OCI-LY7 (cell line): ENCODE results near the gene MTUS2.

Source experiments
- EZH2phosphoT487 ChIP-seq: fragments of 200-600 bp; sonication (generic); IDR thresholded peaks from 2 replicates; pipeline ENCODE4 v1.6.1; 2018; ENCODE audit warnings: low read depth, borderline replicate concordance, mild to moderate bottlenecking, mixed run types, antibody characterized with exemption, low read length, moderate library complexity, mixed read lengths
- TF ChIP-seq, protein P1 (sequence below): fragments of 200-600 bp; sonication (generic); conservative IDR thresholded peaks from 2 replicates; pipeline ENCODE4 v1.5.1; 2014; ENCODE audit warnings: mild to moderate bottlenecking, antibody characterized with exemption, low read length, moderate library complexity, mixed read lengths

DNA sequence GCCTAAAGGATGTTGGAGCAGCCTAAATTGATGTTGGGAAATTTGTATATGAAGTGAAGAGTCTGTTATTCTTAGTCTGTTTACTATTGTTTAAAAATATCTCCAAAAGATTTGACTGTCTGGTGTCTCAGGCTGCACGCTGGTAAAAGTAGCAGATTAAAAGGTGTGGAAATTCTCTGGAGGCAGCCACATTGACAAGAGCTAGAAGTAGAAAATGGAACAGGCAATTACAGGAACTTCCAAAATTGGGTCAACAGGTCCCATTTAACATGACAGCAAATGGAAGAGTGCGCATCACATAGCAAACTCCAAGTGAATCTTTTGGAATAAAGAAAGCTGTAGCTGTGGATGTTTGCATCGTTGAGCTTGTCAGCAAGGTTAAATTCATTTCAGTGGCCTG is 138.3 kb downstream of the MTUS2 start:
- TF ChIP-seq, protein P1, sequence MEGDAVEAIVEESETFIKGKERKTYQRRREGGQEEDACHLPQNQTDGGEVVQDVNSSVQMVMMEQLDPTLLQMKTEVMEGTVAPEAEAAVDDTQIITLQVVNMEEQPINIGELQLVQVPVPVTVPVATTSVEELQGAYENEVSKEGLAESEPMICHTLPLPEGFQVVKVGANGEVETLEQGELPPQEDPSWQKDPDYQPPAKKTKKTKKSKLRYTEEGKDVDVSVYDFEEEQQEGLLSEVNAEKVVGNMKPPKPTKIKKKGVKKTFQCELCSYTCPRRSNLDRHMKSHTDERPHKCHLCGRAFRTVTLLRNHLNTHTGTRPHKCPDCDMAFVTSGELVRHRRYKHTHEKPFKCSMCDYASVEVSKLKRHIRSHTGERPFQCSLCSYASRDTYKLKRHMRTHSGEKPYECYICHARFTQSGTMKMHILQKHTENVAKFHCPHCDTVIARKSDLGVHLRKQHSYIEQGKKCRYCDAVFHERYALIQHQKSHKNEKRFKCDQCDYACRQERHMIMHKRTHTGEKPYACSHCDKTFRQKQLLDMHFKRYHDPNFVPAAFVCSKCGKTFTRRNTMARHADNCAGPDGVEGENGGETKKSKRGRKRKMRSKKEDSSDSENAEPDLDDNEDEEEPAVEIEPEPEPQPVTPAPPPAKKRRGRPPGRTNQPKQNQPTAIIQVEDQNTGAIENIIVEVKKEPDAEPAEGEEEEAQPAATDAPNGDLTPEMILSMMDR: no peak
- no peak for TF ChIP-seq EZH2phosphoT487
